Measurements from ENCODE around the gene SPTAN1.
"Not testable (repeated sequence)": the region's sequence is repeated elsewhere in the genome, so short reads cannot be mapped to it uniquely, and the experiment has no call there.

SPTAN1 gene

GRCh38 chr9:128575916-128576315, 23.5 kb downstream of the SPTAN1 start:
- H3K4me3 Mint-ChIP-seq, result no peak overlapping the region
- ATAC-seq, result no peak
- H3K27ac Mint-ChIP-seq, result no peak overlapping the region
- DNase-seq, result no peak
- H3K27me3 Mint-ChIP-seq, result no peaks in the 10 kb centered on the region
- H3K4me1 Mint-ChIP-seq, result peaks cover 9% of the 10 kb centered on the region
- no peaks in the 10 kb centered on the region for H3K9me3 Mint-ChIP-seq

- no peak for DNase-seq
- no peak overlapping the region for H3K4me3 Mint-ChIP-seq
- H3K9me3 Mint-ChIP-seq, result no peaks in the 10 kb centered on the region
- no peak for ATAC-seq
- H3K4me1 Mint-ChIP-seq, result peaks cover 5% of the 10 kb centered on the region
- H3K27ac Mint-ChIP-seq, result no peak overlapping the region
- no peaks in the 10 kb centered on the region for H3K27me3 Mint-ChIP-seq
Measured at GRCh38 chr9:128577206-128577605, 24.8 kb downstream of the SPTAN1 start.

GRCh38 chr9:128579194-128579593, 26.8 kb downstream of the SPTAN1 start:
- no peaks in the 10 kb centered on the region for H3K4me1 Mint-ChIP-seq
- H3K27ac Mint-ChIP-seq, result no peak overlapping the region

GRCh38 chr9:128580731-128581130, 28.3 kb downstream of the SPTAN1 start:
- Mint-ChIP-seq H3K4me3 (no peak overlapping the region), H3K9me3 (no peaks in the 10 kb centered on the region), H3K4me1 (no peaks in the 10 kb centered on the region), H3K27me3 (no peaks in the 10 kb centered on the region), H3K27ac (no peak overlapping the region)
- ATAC-seq (no peak), DNase-seq (no peak)

More at GRCh38 chr9:128579194-128579593, 26.8 kb downstream of the SPTAN1 start:
- Mint-ChIP-seq H3K4me3 (no peak overlapping the region), H3K9me3 (no peaks in the 10 kb centered on the region), H3K27me3 (no peaks in the 10 kb centered on the region)
- DNase-seq, result no peak
- no peak for ATAC-seq

- not testable (repeated sequence) for ATAC-seq, H3K27me3 Mint-ChIP-seq, DNase-seq, H3K27ac Mint-ChIP-seq, H3K9me3 Mint-ChIP-seq, H3K4me3 Mint-ChIP-seq
- peaks cover 28% of the 10 kb centered on the region for H3K4me1 Mint-ChIP-seq
Measured at GRCh38 chr9:128585155-128585554, 32.8 kb downstream of the SPTAN1 start.

GRCh38 chr9:128586934-128587333, 34.5 kb downstream of the SPTAN1 start:
- Mint-ChIP-seq H3K27ac (peak overlapping the region; percentile 92 to 93), H3K4me3 (peak overlapping the region; percentile 7 to 40), H3K4me1 (peaks cover 28% of the 10 kb centered on the region)
- H3K27me3 Mint-ChIP-seq, H3K9me3 Mint-ChIP-seq: not testable (repeated sequence)
- DNase-seq (peak in 1 of 2 donors; percentile 9), ATAC-seq (peak; percentile 44)

GRCh38 chr9:128587453-128587852, 35.1 kb downstream of the SPTAN1 start:
- Mint-ChIP-seq H3K4me1 (peaks cover 28% of the 10 kb centered on the region), H3K27ac (peak overlapping the region; percentile 92 to 93), H3K27me3 (no peaks in the 10 kb centered on the region), H3K9me3 (no peaks in the 10 kb centered on the region), H3K4me3 (peak overlapping the region; percentile 7 to 40)
- peak; percentile 48 to 81 for DNase-seq
- peak; percentile 100 for ATAC-seq

- no peak overlapping the region for H3K4me3 Mint-ChIP-seq
- H3K4me1 Mint-ChIP-seq, result peaks cover 28% of the 10 kb centered on the region
- H3K27me3 Mint-ChIP-seq, result no peaks in the 10 kb centered on the region
- H3K27ac Mint-ChIP-seq, result peak overlapping the region; percentile 46 to 54
- H3K9me3 Mint-ChIP-seq, result no peaks in the 10 kb centered on the region
- no peak for ATAC-seq
- DNase-seq, result no peak
Measured at GRCh38 chr9:128588581-128589233, 36.3 kb downstream of the SPTAN1 start.

GRCh38 chr9:128593039-128593438, 40.7 kb downstream of the SPTAN1 start:
- H3K27ac Mint-ChIP-seq, result no peak overlapping the region
- no peak for ATAC-seq

GRCh38 chr9:128593856-128594255, 41.5 kb downstream of the SPTAN1 start:
- Mint-ChIP-seq H3K9me3 (no peaks in the 10 kb centered on the region), H3K27me3 (no peaks in the 10 kb centered on the region), H3K4me1 (peaks cover under 1% of the 10 kb centered on the region), H3K27ac (no peak overlapping the region), H3K4me3 (no peak overlapping the region)
- ATAC-seq (no peak), DNase-seq (no peak)

More at GRCh38 chr9:128593039-128593438, 40.7 kb downstream of the SPTAN1 start:
- no peak overlapping the region for H3K4me3 Mint-ChIP-seq
- no peak for DNase-seq
- no peaks in the 10 kb centered on the region for H3K27me3 Mint-ChIP-seq
- peaks cover 9% of the 10 kb centered on the region for H3K4me1 Mint-ChIP-seq
- no peaks in the 10 kb centered on the region for H3K9me3 Mint-ChIP-seq

GRCh38 chr9:128595471-128595870, 43.1 kb downstream of the SPTAN1 start:
- no peak for DNase-seq
- Mint-ChIP-seq H3K27me3 (no peaks in the 10 kb centered on the region), H3K27ac (no peak overlapping the region), H3K4me3 (no peak overlapping the region), H3K9me3 (no peaks in the 10 kb centered on the region), H3K4me1 (no peaks in the 10 kb centered on the region)
- no peak for ATAC-seq

- no peak for ATAC-seq
- no peak for DNase-seq
- Mint-ChIP-seq H3K27ac (no peak overlapping the region), H3K9me3 (no peaks in the 10 kb centered on the region), H3K27me3 (no peaks in the 10 kb centered on the region), H3K4me1 (no peaks in the 10 kb centered on the region), H3K4me3 (no peak overlapping the region)
Measured at GRCh38 chr9:128600099-128600498, 47.7 kb downstream of the SPTAN1 start.

- Mint-ChIP-seq H3K4me1 (no peaks in the 10 kb centered on the region), H3K27ac (peak overlapping the region in 1 of 2 donors; percentile 14), H3K27me3 (no peaks in the 10 kb centered on the region), H3K9me3 (no peaks in the 10 kb centered on the region), H3K4me3 (no peak overlapping the region)
- ATAC-seq, result no peak
- DNase-seq, result no peak
Measured at GRCh38 chr9:128603697-128604096, 51.3 kb downstream of the SPTAN1 start.

- no peaks in the 10 kb centered on the region for H3K4me1 Mint-ChIP-seq
- ATAC-seq, result no peak
- DNase-seq, result no peak
- H3K9me3 Mint-ChIP-seq, result no peaks in the 10 kb centered on the region
- no peak overlapping the region for H3K4me3 Mint-ChIP-seq
- no peak overlapping the region for H3K27ac Mint-ChIP-seq
- no peaks in the 10 kb centered on the region for H3K27me3 Mint-ChIP-seq
Measured at GRCh38 chr9:128607642-128608350, 55.4 kb downstream of the SPTAN1 start.

GRCh38 chr9:128610897-128611296, 58.5 kb downstream of the SPTAN1 start:
- H3K27ac Mint-ChIP-seq, result no peak overlapping the region
- H3K4me3 Mint-ChIP-seq, result no peak overlapping the region
- H3K4me1 Mint-ChIP-seq, result no peaks in the 10 kb centered on the region
- H3K9me3 Mint-ChIP-seq, result no peaks in the 10 kb centered on the region
- no peak for ATAC-seq
- no peaks in the 10 kb centered on the region for H3K27me3 Mint-ChIP-seq
- no peak for DNase-seq

- DNase-seq (no peak), ATAC-seq (no peak)
- Mint-ChIP-seq H3K27me3 (no peaks in the 10 kb centered on the region), H3K4me3 (no peak overlapping the region), H3K9me3 (no peaks in the 10 kb centered on the region), H3K27ac (peak overlapping the region; percentile 67 to 73), H3K4me1 (no peaks in the 10 kb centered on the region)
Measured at GRCh38 chr9:128611600-128612394, 59.4 kb downstream of the SPTAN1 start.
